HCT116 (cell line): ENCODE results near the gene CRLF3. TPM values are rescaled to one million over a fixed set of nuclear protein-coding genes. Genes with fewer than 3 reads are reported as not detected.

Experiments
- ATAC-seq: fragments of 200-7000 bp; cut with Tn5 transposase; 2 replicates; pipeline ENCODE4 v1.9.1; 2020; ENCODE audit warnings: mild to moderate bottlenecking, moderate library complexity
- BruUV-seq: library from RNA; stranded (reverse); fragments of 400-500 nt; replicated peaks from 2 replicates; lab custom pipeline; 2021; lab: Mats Ljungman, UMichigan
- CTCF ChIA-PET: fragments of 300-600 bp; sonication (Branson Sonifier 250); formaldehyde crosslinking; loops from one replicate; lab custom pipeline; 2021; ENCODE audit warnings: antibody characterized with exemption; lab: Charles Lee
- POLR2A ChIA-PET: fragments of 300-600, 350-600 bp; sonication (Branson Sonifier 250); formaldehyde crosslinking; loops from one replicate; lab custom pipeline; 2021; ENCODE audit warnings: antibody characterized with exemption; lab: Charles Lee
- RAD21 ChIA-PET, 2 experiments: fragments of 300-600 bp; sonication (Branson Sonifier 250); formaldehyde crosslinking; loops; one replicate each; lab custom pipeline; 2023; ENCODE audit warnings: low total read pairs in 2 of 2; ENCODE audit not compliant: uncharacterized antibody in 2 of 2, unreplicated experiment in 2 of 2, low non-redundant PET in 1 of 2; lab: Charles Lee
- DNase-seq: peaks from one replicate; pipeline ENCODE4 v3.0.0-alpha.2; 2010; ENCODE audit warnings: low read depth, low spot score
- H2AFZ ChIP-seq: fragments of 200-600 bp; shearing (Covaris generic), sonication (generic); 2 replicates; pipeline ENCODE4 v1.6.1; 2017; ENCODE audit warnings: low read depth, mixed run types, mixed read lengths, antibody characterized with exemption, low read length; ENCODE audit not compliant: poor library complexity, severe bottlenecking
- H3K27ac ChIP-seq: 2 replicates; pipeline ENCODE4 v1.5.1; 2012; ENCODE audit warnings: low read depth, low read length
- H3K27me3 ChIP-seq: fragments of 200-600 bp; sonication (generic); 2 replicates; pipeline ENCODE4 v1.6.1; 2016; ENCODE audit warnings: mixed run types, low read length, mixed read lengths; ENCODE audit not compliant: insufficient read depth
- H3K36me3 ChIP-seq, 2 experiments: fragments of 200-500 bp in 1 of 2; fragments of 200-600 bp in 1 of 2; sonication (Bioruptor generic) in 1 of 2; sonication (generic) in 1 of 2; 2 replicates each; pipeline versions ENCODE4 v1.5.1 to v1.6.1; 2014 to 2016; ENCODE audit warnings: low read length in 2 of 2, inconsistent platforms in 1 of 2, mixed read lengths in 1 of 2, mixed run types in 1 of 2; ENCODE audit not compliant: insufficient read depth in 2 of 2, control insufficient read depth in 1 of 2
- H3K4me1 ChIP-seq, 2 experiments: fragments of 200-600 bp in 1 of 2; sonication (generic) in 1 of 2; 2 replicates each; pipeline versions ENCODE4 v1.5.1 to v1.6.1; 2012 to 2017; ENCODE audit warnings: low read length in 2 of 2, inconsistent platforms in 1 of 2, mild to moderate bottlenecking in 1 of 2, mixed read lengths in 1 of 2, mixed run types in 1 of 2, moderate library complexity in 1 of 2; ENCODE audit not compliant: insufficient read depth in 2 of 2, control insufficient read depth in 1 of 2
- H3K4me2 ChIP-seq: fragments of 200-600 bp; sonication (generic); 2 replicates; pipeline ENCODE4 v1.6.1; 2017; ENCODE audit warnings: mixed run types, low read length, mixed read lengths
- H3K4me3 ChIP-seq, 2 experiments: fragments of 200-600 bp in 1 of 2; sonication (generic) in 1 of 2; replicated peaks in 1 of 2; 2 replicates each; pipeline ENCODE4 v1.5.1; 2011 to 2016; ENCODE audit warnings: low read length in 2 of 2, control low read depth in 1 of 2, low read depth in 1 of 2, mild to moderate bottlenecking in 1 of 2, mixed read lengths in 1 of 2, mixed run types in 1 of 2
- H3K79me2 ChIP-seq: fragments of 200-600 bp; sonication (generic); 2 replicates; pipeline ENCODE4 v1.6.1; 2017; ENCODE audit warnings: mild to moderate bottlenecking, mixed run types, low read length, moderate library complexity, mixed read lengths; ENCODE audit not compliant: insufficient read depth
- H3K9ac ChIP-seq: fragments of 200-600 bp; sonication (generic); 2 replicates; pipeline ENCODE4 v1.6.1; 2016; ENCODE audit warnings: low read length, mixed read lengths
- H3K9me2 ChIP-seq: fragments of 200-600 bp; sonication (generic), shearing (Covaris generic); 2 replicates; pipeline ENCODE4 v1.6.1; 2017; ENCODE audit warnings: mixed run types, mild to moderate bottlenecking, moderate library complexity; ENCODE audit not compliant: insufficient read depth
- H3K9me3 ChIP-seq, 2 experiments: fragments of 200-500 bp in 1 of 2; fragments of 200-600 bp in 1 of 2; sonication (Bioruptor generic) in 1 of 2; sonication (generic) in 1 of 2; 2 replicates each; pipeline ENCODE4 v1.6.1; 2014 to 2017; ENCODE audit warnings: low read length in 2 of 2, mixed read lengths in 2 of 2, inconsistent platforms in 1 of 2, low read depth in 1 of 2, mild to moderate bottlenecking in 1 of 2, mixed run types in 1 of 2, moderate library complexity in 1 of 2; ENCODE audit not compliant: control insufficient read depth in 1 of 2, insufficient read depth in 1 of 2
- H4K20me1 ChIP-seq: fragments of 200-600 bp; sonication (generic), shearing (Covaris generic); 2 replicates; pipeline ENCODE4 v1.6.1; 2017; ENCODE audit warnings: mixed run types, mild to moderate bottlenecking, moderate library complexity; ENCODE audit not compliant: insufficient read depth
- CEBPB ChIP-seq: IDR thresholded peaks from 2 replicates; pipeline ENCODE4 v1.6.1; 2012; ENCODE audit warnings: low read depth
- MAX ChIP-seq: IDR thresholded peaks from 2 replicates; pipeline ENCODE4 v1.6.1; 2012
- REST ChIP-seq: IDR thresholded peaks from 2 replicates; pipeline ENCODE4 v1.6.1; 2012; ENCODE audit warnings: low read depth
- SIN3A ChIP-seq: IDR thresholded peaks from 2 replicates; pipeline ENCODE4 v1.6.1; 2012; ENCODE audit warnings: low read depth
- TCF7L2 ChIP-seq: IDR thresholded peaks from 2 replicates; pipeline ENCODE4 v1.7.0; 2011; ENCODE audit warnings: borderline replicate concordance, inconsistent platforms; ENCODE audit not compliant: insufficient read depth, insufficient read length; ENCODE audit errors: extremely low read depth
- ZNF274 ChIP-seq: fragments of 200-500 bp; sonication (Bioruptor generic); IDR thresholded peaks from 2 replicates; pipeline ENCODE4 v1.6.1; 2014; ENCODE audit warnings: mild to moderate bottlenecking, low read depth, low read length, inconsistent platforms
- intact Hi-C: fragments of 100-400 bp; cut with micrococcal nuclease; formaldehyde crosslinking; loops from 2 replicates; pipeline ENCODE4 v1.10.0; 2022
- total RNA-seq: library from RNA; stranded (reverse); gene quantifications from one replicate; pipeline ENCODE4 v1.2.1, GENCODE V29; 2021; ENCODE audit not compliant: unreplicated experiment
- TF ChIP-seq, protein P1 (sequence below): IDR thresholded peaks from 2 replicates; pipeline ENCODE4 v1.6.1; 2011; ENCODE audit warnings: mild to moderate bottlenecking, low read length, moderate library complexity; ENCODE audit not compliant: insufficient replicate concordance; ENCODE audit errors: extremely low read depth

The CRLF3 gene
- total RNA-seq, 1 experiment from 2014 or later = 32.4 TPM

DNA sequence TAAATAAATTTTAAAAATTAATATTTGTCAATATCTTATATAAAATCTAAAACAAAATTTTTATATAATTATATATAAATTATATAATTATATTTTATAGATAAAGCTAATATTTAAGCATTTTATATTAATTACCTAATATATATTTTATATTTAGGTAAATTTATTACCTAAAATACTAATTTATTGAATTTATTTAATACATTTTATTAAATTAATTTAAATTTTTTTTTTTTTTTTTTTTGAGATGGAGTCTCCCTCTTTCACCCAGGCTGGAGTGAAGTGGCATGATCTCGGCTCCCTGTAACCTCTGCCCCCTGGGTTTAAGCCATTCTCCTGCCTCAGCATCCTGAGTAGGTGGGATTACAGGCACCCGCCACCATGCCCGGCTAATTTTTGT lies 29.7 kb upstream of the CRLF3 start:
- CTCF ChIA-PET = no interaction called here
- no peak overlapping the region for H2AFZ ChIP-seq
- H3K27ac ChIP-seq = no peak overlapping the region
- no peaks in the 10 kb centered on the region for H3K27me3 ChIP-seq
- ATAC-seq (no peak), DNase-seq (no peak)
- POLR2A ChIA-PET = no interaction called here
- peaks cover 15 to 17% of the 10 kb centered on the region in 2 experiments for H3K36me3 ChIP-seq
- no peak overlapping the region for H3K4me3 ChIP-seq
- no TSS peak for BruUV-seq
- RAD21 ChIA-PET = no interaction called here
- H3K9me2 ChIP-seq = no peaks in the 10 kb centered on the region
- no peak overlapping the region for H3K4me2 ChIP-seq
- intact Hi-C loops = no loop called here
- H3K79me2 ChIP-seq = 0 out of 2 replicates have a peak, but pooled peaks cover 4% of the 10 kb centered on the region
- no peak overlapping the region for H3K9ac ChIP-seq
- no peaks in the 10 kb centered on the region for H4K20me1 ChIP-seq
- no peaks in the 10 kb centered on the region for H3K4me1 ChIP-seq
- TF ChIP-seq, protein P1, sequence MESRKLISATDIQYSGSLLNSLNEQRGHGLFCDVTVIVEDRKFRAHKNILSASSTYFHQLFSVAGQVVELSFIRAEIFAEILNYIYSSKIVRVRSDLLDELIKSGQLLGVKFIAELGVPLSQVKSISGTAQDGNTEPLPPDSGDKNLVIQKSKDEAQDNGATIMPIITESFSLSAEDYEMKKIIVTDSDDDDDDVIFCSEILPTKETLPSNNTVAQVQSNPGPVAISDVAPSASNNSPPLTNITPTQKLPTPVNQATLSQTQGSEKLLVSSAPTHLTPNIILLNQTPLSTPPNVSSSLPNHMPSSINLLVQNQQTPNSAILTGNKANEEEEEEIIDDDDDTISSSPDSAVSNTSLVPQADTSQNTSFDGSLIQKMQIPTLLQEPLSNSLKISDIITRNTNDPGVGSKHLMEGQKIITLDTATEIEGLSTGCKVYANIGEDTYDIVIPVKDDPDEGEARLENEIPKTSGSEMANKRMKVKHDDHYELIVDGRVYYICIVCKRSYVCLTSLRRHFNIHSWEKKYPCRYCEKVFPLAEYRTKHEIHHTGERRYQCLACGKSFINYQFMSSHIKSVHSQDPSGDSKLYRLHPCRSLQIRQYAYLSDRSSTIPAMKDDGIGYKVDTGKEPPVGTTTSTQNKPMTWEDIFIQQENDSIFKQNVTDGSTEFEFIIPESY = no peak
- TF ChIP-seq CEBPB = no peak
- TF ChIP-seq SIN3A = no peak
- TF ChIP-seq TCF7L2 = no peak
- TF ChIP-seq ZNF274 = no peak
- TF ChIP-seq MAX = no peak
- no peak for TF ChIP-seq REST
- no peaks in the 10 kb centered on the region for H3K9me3 ChIP-seq
